A172 (cell line): ENCODE results near the gene CD2. TPM values are rescaled to one million over a fixed set of nuclear protein-coding genes. Genes with fewer than 3 reads are reported as not detected.

Experiments used
- DNase-seq: peaks from one replicate; pipeline ENCODE4 v3.0.0-alpha.2; 2015; ENCODE audit warnings: low spot score
- total RNA-seq: library from RNA; depleted of rRNA; stranded (reverse); fragments of >200 nt; shearing (Covaris generic); gene quantifications from 2 replicates; pipeline ENCODE4 v1.2.3, GENCODE V29; 2014; rRNA removed

CD2 gene
- total RNA-seq = not detected in 2 replicates

- no peak for DNase-seq
These were observed at the start of gene CD2 for GRCh38 chr1:116754198-116754977. CD2 (plus strand) TSS chr1:116754430; CDS start chr1:116754493, 63 bp downstream.

- no peak for DNase-seq
These were observed 48.1 kb upstream of the CD2 start for GRCh38 chr1:116706123-116706522.

GRCh38 chr1:116706841-116707240, 47.4 kb upstream of the CD2 start:
- no peak for DNase-seq

GRCh38 chr1:116708255-116708900, 45.9 kb upstream of the CD2 start:
- DNase-seq = no peak

- no peak for DNase-seq
These were observed 44.5 kb upstream of the CD2 start for GRCh38 chr1:116709666-116710167.

GRCh38 chr1:116710420-116711262, 43.6 kb upstream of the CD2 start:
- no peak for DNase-seq

- peak; percentile 34 for DNase-seq
These were observed 42.9 kb upstream of the CD2 start for GRCh38 chr1:116711263-116711840.

GRCh38 chr1:116712510-116712909, 41.7 kb upstream of the CD2 start:
- DNase-seq = no peak

- DNase-seq = no peak
These were observed 40.8 kb upstream of the CD2 start for GRCh38 chr1:116713474-116713873.

GRCh38 chr1:116716391-116716790, 37.8 kb upstream of the CD2 start:
- no peak for DNase-seq

GRCh38 chr1:116717318-116717717, 36.9 kb upstream of the CD2 start:
- no peak for DNase-seq

- no peak for DNase-seq
These were observed 33.7 kb upstream of the CD2 start for GRCh38 chr1:116720364-116721038.

GRCh38 chr1:116721039-116721405, 33.2 kb upstream of the CD2 start:
- no peak for DNase-seq

- no peak for DNase-seq
These were observed 32.7 kb upstream of the CD2 start for GRCh38 chr1:116721451-116722007.

- DNase-seq = peak; percentile 9
These were observed 32.0 kb upstream of the CD2 start for GRCh38 chr1:116722016-116722838.

GRCh38 chr1:116724765-116725375, 29.4 kb upstream of the CD2 start:
- DNase-seq = peak; percentile 49

GRCh38 chr1:116725798-116726197, 28.4 kb upstream of the CD2 start:
- DNase-seq = no peak

- DNase-seq = no peak
These were observed 27.1 kb upstream of the CD2 start for GRCh38 chr1:116726872-116727820.
